Neural progenitor cell (in vitro differentiated cells): Measurements from ENCODE around the gene SEMA6D. TPM values are rescaled to one million over a fixed set of nuclear protein-coding genes. Genes with fewer than 3 reads are reported as not detected.

ENCODE experiments used
- DNase-seq: peaks from one replicate; pipeline ENCODE4 v3.0.0-alpha.2; 2016; ENCODE audit warnings: low spot score
- H2AFZ ChIP-seq: fragments of 200-600 bp; sonication (generic); replicated peaks from 2 replicates; pipeline ENCODE4 v1.6.1; 2016; ENCODE audit warnings: antibody characterized with exemption
- H3F3A ChIP-seq: fragments of 200-600 bp; sonication (generic); 2 replicates; pipeline ENCODE4 v1.6.1; 2016; ENCODE audit warnings: antibody characterized with exemption, low read depth
- H3K27ac ChIP-seq: fragments of 200-600 bp; sonication (generic); 2 replicates; pipeline ENCODE4 v1.5.1; 2016; ENCODE audit warnings: mild to moderate bottlenecking
- H3K27me3 ChIP-seq: fragments of 200-600 bp; sonication (generic); 2 replicates; pipeline ENCODE4 v1.6.1; 2016; ENCODE audit warnings: mild to moderate bottlenecking, moderate library complexity
- H3K36me3 ChIP-seq: fragments of 200-600 bp; sonication (generic); 2 replicates; pipeline ENCODE4 v1.5.1; 2016
- H3K4me1 ChIP-seq: fragments of 200-600 bp; sonication (generic); 2 replicates; pipeline ENCODE4 v1.6.1; 2016; ENCODE audit warnings: mixed run types
- H3K4me2 ChIP-seq: fragments of 200-600 bp; sonication (generic); 2 replicates; pipeline ENCODE4 v1.6.1; 2016
- H3K4me3 ChIP-seq: fragments of 200-600 bp; sonication (generic); 2 replicates; pipeline ENCODE4 v1.5.1; 2016
- H3K79me2 ChIP-seq: fragments of 200-600 bp; sonication (generic); 2 replicates; pipeline ENCODE4 v1.6.1; 2016; ENCODE audit warnings: low read depth
- H3K9ac ChIP-seq: fragments of 200-600 bp; sonication (generic); 2 replicates; pipeline ENCODE4 v1.6.1; 2016
- H3K9me3 ChIP-seq: fragments of 200-600 bp; sonication (generic); 2 replicates; pipeline ENCODE4 v1.5.1; 2016; ENCODE audit warnings: low read depth
- H4K20me1 ChIP-seq: fragments of 200-600 bp; sonication (generic); 2 replicates; pipeline ENCODE4 v1.6.1; 2016; ENCODE audit warnings: low read depth
- H3K27ac Mint-ChIP-seq: 3 replicates; pipeline ENCODE4 v1.8.0; 2021; ENCODE audit warnings: mixed read lengths
- H3K27me3 Mint-ChIP-seq: 2 replicates; pipeline ENCODE4 v1.8.0; 2022; ENCODE audit warnings: low read depth, mild to moderate bottlenecking, inconsistent platforms, moderate library complexity, mixed read lengths; ENCODE audit not compliant: insufficient read depth
- H3K36me3 Mint-ChIP-seq: 3 replicates; pipeline ENCODE4 v1.8.0; 2021; ENCODE audit warnings: mixed read lengths
- H3K4me1 Mint-ChIP-seq: 3 replicates; pipeline ENCODE4 v1.8.0; 2021; ENCODE audit warnings: mixed read lengths
- H3K4me3 Mint-ChIP-seq: 3 replicates; pipeline ENCODE4 v1.8.0; 2021; ENCODE audit warnings: mild to moderate bottlenecking, moderate library complexity, mixed read lengths
- H3K9me3 Mint-ChIP-seq: 3 replicates; pipeline ENCODE4 v1.8.0; 2020; ENCODE audit warnings: mixed read lengths
- EZH2 ChIP-seq: fragments of 200-600 bp; sonication (generic); IDR thresholded peaks from 2 replicates; pipeline ENCODE4 v1.6.1; 2017; ENCODE audit warnings: antibody characterized with exemption, mild to moderate bottlenecking, moderate library complexity
- EZH2phosphoT487 ChIP-seq: fragments of 200-600 bp; sonication (generic); IDR thresholded peaks from 2 replicates; pipeline ENCODE4 v1.6.1; 2017; ENCODE audit warnings: antibody characterized with exemption
- total RNA-seq: library from RNA; depleted of rRNA; stranded (reverse); fragments of >200 nt; gene quantifications from 2 replicates; pipeline ENCODE4 v1.2.3, GENCODE V29; 2015; ENCODE audit warnings: low replicate concordance
- TF ChIP-seq, protein P1 (sequence below): fragments of 200-600 bp; sonication (generic); IDR thresholded peaks from 2 replicates; pipeline ENCODE4 v1.5.1; 2017; ENCODE audit warnings: antibody characterized with exemption, mild to moderate bottlenecking

Gene SEMA6D
- total RNA-seq, 1 donor from 2014 or later = 23.5 TPM

DNA sequence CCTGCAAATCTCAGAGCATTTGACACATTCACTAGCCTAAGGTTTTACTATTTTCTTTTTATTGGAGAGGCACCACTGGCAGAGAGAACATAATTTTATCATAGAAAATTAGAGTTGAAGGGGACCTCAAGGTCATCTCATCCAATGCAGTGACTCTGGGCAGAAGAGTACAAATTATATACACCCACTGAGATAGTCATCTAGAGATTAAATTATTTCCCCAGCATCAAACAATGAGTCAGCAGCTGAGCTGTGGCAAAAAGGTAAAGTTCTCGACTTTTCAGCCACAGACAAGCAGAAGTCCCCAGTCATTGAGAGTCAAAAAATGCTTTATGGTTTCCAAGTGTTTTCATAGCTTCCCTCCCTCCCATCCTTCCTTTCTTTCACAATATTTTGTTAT lies 39.3 kb upstream of the SEMA6D start:
- no peak overlapping the region for H3K4me3 Mint-ChIP-seq
- H3K27ac Mint-ChIP-seq = no peak overlapping the region
- H3K4me2 ChIP-seq = no peak overlapping the region
- H3K9me3 Mint-ChIP-seq = peaks cover 5% of the 10 kb centered on the region
- no peak overlapping the region for H2AFZ ChIP-seq
- no peaks in the 10 kb centered on the region for H3K27me3 ChIP-seq
- no peaks in the 10 kb centered on the region for H3K36me3 Mint-ChIP-seq
- peaks cover 34% of the 10 kb centered on the region for H3F3A ChIP-seq
- no peak overlapping the region for H3K4me3 ChIP-seq
- H3K36me3 ChIP-seq = no peaks in the 10 kb centered on the region
- H4K20me1 ChIP-seq = no peaks in the 10 kb centered on the region
- no peak overlapping the region for H3K27ac ChIP-seq
- peaks cover 38% of the 10 kb centered on the region for H3K4me1 Mint-ChIP-seq
- H3K4me1 ChIP-seq = peaks cover 42% of the 10 kb centered on the region
- H3K9me3 ChIP-seq = no peaks in the 10 kb centered on the region
- H3K79me2 ChIP-seq = no peaks in the 10 kb centered on the region
- no peak for DNase-seq
- H3K9ac ChIP-seq = no peak overlapping the region
- no peaks in the 10 kb centered on the region for H3K27me3 Mint-ChIP-seq
- TF ChIP-seq EZH2phosphoT487 (no peak), EZH2 (no peak)
- TF ChIP-seq, protein P1, sequence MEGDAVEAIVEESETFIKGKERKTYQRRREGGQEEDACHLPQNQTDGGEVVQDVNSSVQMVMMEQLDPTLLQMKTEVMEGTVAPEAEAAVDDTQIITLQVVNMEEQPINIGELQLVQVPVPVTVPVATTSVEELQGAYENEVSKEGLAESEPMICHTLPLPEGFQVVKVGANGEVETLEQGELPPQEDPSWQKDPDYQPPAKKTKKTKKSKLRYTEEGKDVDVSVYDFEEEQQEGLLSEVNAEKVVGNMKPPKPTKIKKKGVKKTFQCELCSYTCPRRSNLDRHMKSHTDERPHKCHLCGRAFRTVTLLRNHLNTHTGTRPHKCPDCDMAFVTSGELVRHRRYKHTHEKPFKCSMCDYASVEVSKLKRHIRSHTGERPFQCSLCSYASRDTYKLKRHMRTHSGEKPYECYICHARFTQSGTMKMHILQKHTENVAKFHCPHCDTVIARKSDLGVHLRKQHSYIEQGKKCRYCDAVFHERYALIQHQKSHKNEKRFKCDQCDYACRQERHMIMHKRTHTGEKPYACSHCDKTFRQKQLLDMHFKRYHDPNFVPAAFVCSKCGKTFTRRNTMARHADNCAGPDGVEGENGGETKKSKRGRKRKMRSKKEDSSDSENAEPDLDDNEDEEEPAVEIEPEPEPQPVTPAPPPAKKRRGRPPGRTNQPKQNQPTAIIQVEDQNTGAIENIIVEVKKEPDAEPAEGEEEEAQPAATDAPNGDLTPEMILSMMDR = no peak

DNA sequence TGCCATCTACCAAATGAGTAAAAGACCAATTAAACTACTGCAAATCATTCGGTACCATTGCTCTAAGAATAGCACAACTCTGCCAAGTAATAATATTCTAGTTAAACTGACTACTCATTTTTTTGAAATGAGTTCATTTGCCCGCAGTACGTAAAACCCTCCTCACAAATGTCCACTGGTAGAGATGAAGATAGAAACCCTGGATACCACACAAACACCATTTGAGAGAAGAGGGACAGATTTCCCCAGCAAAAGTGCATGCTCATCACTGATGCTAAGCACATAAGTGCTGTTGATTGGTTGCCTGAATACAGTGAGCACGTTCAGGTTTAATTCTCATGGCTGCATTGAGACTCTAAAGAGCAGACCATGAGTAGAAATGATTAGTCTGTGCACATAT lies 34.6 kb upstream of the SEMA6D start:
- H3K27ac Mint-ChIP-seq = no peak overlapping the region

DNA sequence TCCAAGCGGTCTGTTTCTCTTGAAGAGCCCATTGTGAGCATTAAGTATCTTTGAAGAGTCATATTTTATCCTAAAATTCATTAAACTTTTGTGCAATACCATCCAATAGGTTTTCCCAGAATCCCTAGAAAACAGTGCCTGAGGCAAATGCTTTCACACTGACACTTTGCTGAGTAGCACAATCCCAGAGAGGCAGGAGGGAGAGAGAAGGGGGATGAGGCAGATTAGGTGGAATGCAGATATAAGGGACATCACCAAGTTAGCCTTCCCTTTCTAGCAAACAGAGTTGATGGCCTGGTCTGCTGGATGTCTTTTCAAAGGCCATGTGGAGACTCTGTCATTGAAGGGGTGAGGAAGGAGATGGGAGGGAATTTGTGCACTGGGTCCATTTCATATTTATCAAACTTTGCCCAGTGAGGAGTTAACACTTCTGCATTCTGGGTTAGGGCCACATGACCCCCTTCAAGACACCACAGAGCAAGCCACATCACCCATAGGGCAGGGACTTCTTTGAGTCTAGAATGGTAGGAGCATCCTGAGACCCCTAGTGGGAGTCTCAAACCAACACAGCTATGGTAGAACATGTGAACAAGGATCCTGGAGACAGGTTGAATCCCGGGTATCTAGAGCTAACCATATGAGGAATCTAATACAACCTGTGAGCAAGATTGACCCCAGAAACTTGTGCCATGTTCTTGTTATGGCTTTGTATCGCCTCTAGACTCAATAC lies 32.0 kb upstream of the SEMA6D start:
- Histone ChIP-seq H3K4me1 (no peaks in the 10 kb centered on the region), H3K27me3 (no peaks in the 10 kb centered on the region), H3K9ac (no peak overlapping the region), H3K79me2 (no peaks in the 10 kb centered on the region), H3K27ac (no peak overlapping the region), H4K20me1 (no peaks in the 10 kb centered on the region), H2AFZ (no peak overlapping the region), H3K4me3 (no peak overlapping the region), H3K9me3 (no peaks in the 10 kb centered on the region), H3K36me3 (no peaks in the 10 kb centered on the region), H3F3A (no peaks in the 10 kb centered on the region), H3K4me2 (no peak overlapping the region)
- Mint-ChIP-seq H3K9me3 (peaks cover 2% of the 10 kb centered on the region), H3K4me3 (no peak overlapping the region), H3K36me3 (peaks cover 2% of the 10 kb centered on the region), H3K27ac (peak overlapping the region; percentile 64), H3K4me1 (peaks cover 7% of the 10 kb centered on the region), H3K27me3 (no peaks in the 10 kb centered on the region)
- no peak for DNase-seq
- TF ChIP-seq EZH2 = no peak
- no peak for TF ChIP-seq EZH2phosphoT487
- TF ChIP-seq, protein P1 = peak; percentile 21

More for the DNA sequence above, 34.6 kb upstream of the SEMA6D start:
- Histone ChIP-seq H2AFZ (no peak overlapping the region), H3K9me3 (no peaks in the 10 kb centered on the region), H3K9ac (no peak overlapping the region), H4K20me1 (no peaks in the 10 kb centered on the region), H3K4me3 (no peak overlapping the region), H3K27me3 (no peaks in the 10 kb centered on the region), H3K36me3 (no peaks in the 10 kb centered on the region), H3F3A (no peaks in the 10 kb centered on the region), H3K4me1 (peaks cover 10% of the 10 kb centered on the region), H3K27ac (no peak overlapping the region), H3K4me2 (no peak overlapping the region), H3K79me2 (no peaks in the 10 kb centered on the region)
- H3K36me3 Mint-ChIP-seq = no peaks in the 10 kb centered on the region
- H3K4me1 Mint-ChIP-seq = peaks cover 15% of the 10 kb centered on the region
- H3K4me3 Mint-ChIP-seq = no peak overlapping the region
- TF ChIP-seq, protein P1 = no peak
- no peak for TF ChIP-seq EZH2phosphoT487
- TF ChIP-seq EZH2 = no peak
- H3K9me3 Mint-ChIP-seq = no peaks in the 10 kb centered on the region
- DNase-seq = no peak
- H3K27me3 Mint-ChIP-seq = no peaks in the 10 kb centered on the region
